Karpas-422 (cell line): Measurements from ENCODE around the gene CPNE5. TPM values are rescaled to one million over a fixed set of nuclear protein-coding genes. Genes with fewer than 3 reads are reported as not detected.
"Not testable (repeated sequence)": the region's sequence is repeated elsewhere in the genome, so short reads cannot be mapped to it uniquely, and the experiment has no call there.

Experiments
- DNase-seq: peaks from one replicate; pipeline ENCODE4 v3.0.0-alpha.2; 2015
- H2AFZ ChIP-seq: fragments of 200-600 bp; sonication (generic); 2 replicates; pipeline ENCODE4 v1.6.1; 2014; ENCODE audit warnings: antibody characterized with exemption, low read length, mixed read lengths
- H3K27ac ChIP-seq: fragments of 200-600 bp; sonication (generic); 2 replicates; pipeline ENCODE4 v1.5.1; 2014; ENCODE audit warnings: mild to moderate bottlenecking, low read length, moderate library complexity
- H3K27me3 ChIP-seq: fragments of 200-600 bp; sonication (generic); 2 replicates; pipeline ENCODE4 v1.6.1; 2014; ENCODE audit warnings: low read length, mixed read lengths
- H3K36me3 ChIP-seq: fragments of 200-600 bp; sonication (generic); 2 replicates; pipeline ENCODE4 v1.6.1; 2014; ENCODE audit warnings: low read length, mixed read lengths; ENCODE audit not compliant: insufficient read depth
- H3K4me1 ChIP-seq: fragments of 200-600 bp; sonication (generic); 2 replicates; pipeline ENCODE4 v1.6.1; 2014; ENCODE audit warnings: mild to moderate bottlenecking, low read length, mixed read lengths
- H3K4me2 ChIP-seq: fragments of 200-600 bp; sonication (generic); 2 replicates; pipeline ENCODE4 v1.6.1; 2014; ENCODE audit warnings: low read length, low read depth, mild to moderate bottlenecking; ENCODE audit not compliant: poor library complexity, severe bottlenecking
- H3K4me3 ChIP-seq: fragments of 200-600 bp; sonication (generic); 2 replicates; pipeline ENCODE4 v1.5.1; 2014; ENCODE audit warnings: mild to moderate bottlenecking, antibody characterized with exemption, low read length, mixed read lengths
- H3K79me2 ChIP-seq: fragments of 200-600 bp; sonication (generic); 2 replicates; pipeline ENCODE4 v1.6.1; 2014; ENCODE audit warnings: mild to moderate bottlenecking, low read length, mixed read lengths
- H3K9ac ChIP-seq: fragments of 200-600 bp; sonication (generic); 2 replicates; pipeline ENCODE4 v1.6.0; 2014; ENCODE audit warnings: low read length
- H3K9me2 ChIP-seq: fragments of 200-600 bp; sonication (generic), shearing (Covaris generic); replicated peaks from 2 replicates; pipeline ENCODE4 v1.6.0; 2014; ENCODE audit warnings: mild to moderate bottlenecking, low read length, moderate library complexity; ENCODE audit not compliant: insufficient read depth
- H3K9me3 ChIP-seq: fragments of 300-700, 200-600 bp; sonication (generic); 2 replicates; pipeline ENCODE4 v1.6.1; 2014; ENCODE audit warnings: low read length, mixed read lengths
- H4K20me1 ChIP-seq: fragments of 200-600 bp; sonication (generic); 2 replicates; pipeline ENCODE4 v1.6.1; 2014; ENCODE audit warnings: mild to moderate bottlenecking, antibody characterized with exemption, low read length, low read depth; ENCODE audit not compliant: insufficient read depth
- total RNA-seq: library from RNA; depleted of rRNA; stranded (reverse); fragments of >200 nt; shearing (Covaris generic); gene quantifications from 2 replicates; pipeline ENCODE4 v1.2.3, GENCODE V29; 2014; ENCODE audit warnings: low replicate concordance

Gene CPNE5
- total RNA-seq, 1 experiment from 2014 or later, result 0.63 TPM

- Histone ChIP-seq H4K20me1 (no peaks in the 10 kb centered on the region), H3K4me1 (peaks cover 7% of the 10 kb centered on the region), H2AFZ (no peak overlapping the region), H3K4me2 (no peak overlapping the region), H3K4me3 (no peak overlapping the region), H3K27ac (no peak overlapping the region), H3K36me3 (no peaks in the 10 kb centered on the region), H3K9me2 (no peaks in the 10 kb centered on the region), H3K27me3 (no peaks in the 10 kb centered on the region), H3K9ac (no peak overlapping the region), H3K9me3 (no peaks in the 10 kb centered on the region), H3K79me2 (no peaks in the 10 kb centered on the region)
- DNase-seq, result no peak
These were observed 123.8 kb downstream of the CPNE5 start for GRCh38 chr6:36715469-36715868.

GRCh38 chr6:36714511-36714910 lies 124.7 kb downstream of the CPNE5 start:
- Histone ChIP-seq H3K4me3 (no peak overlapping the region), H3K9ac (no peak overlapping the region), H3K79me2 (no peaks in the 10 kb centered on the region), H3K4me2 (no peak overlapping the region), H3K27me3 (no peaks in the 10 kb centered on the region), H3K9me2 (no peaks in the 10 kb centered on the region), H3K27ac (no peak overlapping the region), H4K20me1 (no peaks in the 10 kb centered on the region), H3K36me3 (no peaks in the 10 kb centered on the region), H3K9me3 (no peaks in the 10 kb centered on the region), H2AFZ (no peak overlapping the region), H3K4me1 (no peaks in the 10 kb centered on the region)
- no peak for DNase-seq

GRCh38 chr6:36713846-36714245 lies 125.4 kb downstream of the CPNE5 start:
- H3K36me3 ChIP-seq, result no peaks in the 10 kb centered on the region
- no peak overlapping the region for H3K4me2 ChIP-seq
- H4K20me1 ChIP-seq, result no peaks in the 10 kb centered on the region
- H3K79me2 ChIP-seq, result no peaks in the 10 kb centered on the region
- no peaks in the 10 kb centered on the region for H3K9me3 ChIP-seq
- no peaks in the 10 kb centered on the region for H3K27me3 ChIP-seq
- no peaks in the 10 kb centered on the region for H3K9me2 ChIP-seq
- H3K4me3 ChIP-seq, result no peak overlapping the region
- H3K9ac ChIP-seq, result no peak overlapping the region
- no peak for DNase-seq
- no peak overlapping the region for H2AFZ ChIP-seq
- no peak overlapping the region for H3K27ac ChIP-seq
- H3K4me1 ChIP-seq, result no peaks in the 10 kb centered on the region

GRCh38 chr6:36712816-36713215 lies 126.4 kb downstream of the CPNE5 start:
- Histone ChIP-seq H3K9ac (no peak overlapping the region), H2AFZ (no peak overlapping the region), H3K27ac (no peak overlapping the region), H3K4me1 (no peaks in the 10 kb centered on the region), H3K79me2 (no peaks in the 10 kb centered on the region), H3K9me2 (no peaks in the 10 kb centered on the region), H3K27me3 (no peaks in the 10 kb centered on the region), H4K20me1 (no peaks in the 10 kb centered on the region), H3K9me3 (no peaks in the 10 kb centered on the region), H3K4me2 (no peak overlapping the region), H3K4me3 (no peak overlapping the region), H3K36me3 (no peaks in the 10 kb centered on the region)
- DNase-seq, result no peak

- Histone ChIP-seq H2AFZ (no peak overlapping the region), H3K4me2 (no peak overlapping the region), H3K4me1 (no peaks in the 10 kb centered on the region), H3K36me3 (no peaks in the 10 kb centered on the region), H3K4me3 (no peak overlapping the region), H3K9me3 (no peaks in the 10 kb centered on the region), H4K20me1 (no peaks in the 10 kb centered on the region), H3K79me2 (no peaks in the 10 kb centered on the region), H3K9me2 (no peaks in the 10 kb centered on the region), H3K9ac (no peak overlapping the region), H3K27ac (no peak overlapping the region), H3K27me3 (no peaks in the 10 kb centered on the region)
- no peak for DNase-seq
These were observed 132.9 kb downstream of the CPNE5 start for GRCh38 chr6:36706339-36706738.

- H3K9ac ChIP-seq, H3K36me3 ChIP-seq, H3K4me2 ChIP-seq, H3K9me2 ChIP-seq, H3K79me2 ChIP-seq, H3K27me3 ChIP-seq, H2AFZ ChIP-seq, DNase-seq, H3K4me3 ChIP-seq, H4K20me1 ChIP-seq, H3K4me1 ChIP-seq, H3K9me3 ChIP-seq, H3K27ac ChIP-seq: not testable (repeated sequence)
These were observed 134.2 kb downstream of the CPNE5 start for GRCh38 chr6:36704961-36705577.

- Histone ChIP-seq H3K36me3 (no peaks in the 10 kb centered on the region), H3K9me2 (no peaks in the 10 kb centered on the region), H3K4me1 (no peaks in the 10 kb centered on the region), H3K4me2 (no peak overlapping the region), H4K20me1 (no peaks in the 10 kb centered on the region), H2AFZ (no peak overlapping the region), H3K4me3 (no peak overlapping the region), H3K9ac (no peak overlapping the region), H3K9me3 (no peaks in the 10 kb centered on the region), H3K79me2 (no peaks in the 10 kb centered on the region), H3K27ac (no peak overlapping the region), H3K27me3 (no peaks in the 10 kb centered on the region)
- DNase-seq, result no peak
These were observed 135.3 kb downstream of the CPNE5 start for GRCh38 chr6:36703982-36704381.

GRCh38 chr6:36703081-36703606 lies 136.1 kb downstream of the CPNE5 start:
- H2AFZ ChIP-seq, result no peak overlapping the region
- no peak overlapping the region for H3K4me3 ChIP-seq
- no peaks in the 10 kb centered on the region for H4K20me1 ChIP-seq
- H3K36me3 ChIP-seq, result no peaks in the 10 kb centered on the region
- no peaks in the 10 kb centered on the region for H3K9me3 ChIP-seq
- no peaks in the 10 kb centered on the region for H3K9me2 ChIP-seq
- no peak overlapping the region for H3K9ac ChIP-seq
- no peak overlapping the region for H3K27ac ChIP-seq
- no peak for DNase-seq
- no peak overlapping the region for H3K4me2 ChIP-seq
- H3K79me2 ChIP-seq, result no peaks in the 10 kb centered on the region
- H3K27me3 ChIP-seq, result no peaks in the 10 kb centered on the region
- no peaks in the 10 kb centered on the region for H3K4me1 ChIP-seq
